ENCODE results near the gene C1QA.

- TF ChIP-seq CTCF (conservative IDR thresholded peaks at IDR 0.05), result no peak
- TF ChIP-seq EZH2 (IDR thresholded peaks at IDR 0.05; ENCODE audit: low read depth), result no peak
Observed at GRCh38 chr1:22597996-22598395, 38.4 kb upstream of the C1QA start.
